ENCODE data around the gene SIX4.

DNA sequence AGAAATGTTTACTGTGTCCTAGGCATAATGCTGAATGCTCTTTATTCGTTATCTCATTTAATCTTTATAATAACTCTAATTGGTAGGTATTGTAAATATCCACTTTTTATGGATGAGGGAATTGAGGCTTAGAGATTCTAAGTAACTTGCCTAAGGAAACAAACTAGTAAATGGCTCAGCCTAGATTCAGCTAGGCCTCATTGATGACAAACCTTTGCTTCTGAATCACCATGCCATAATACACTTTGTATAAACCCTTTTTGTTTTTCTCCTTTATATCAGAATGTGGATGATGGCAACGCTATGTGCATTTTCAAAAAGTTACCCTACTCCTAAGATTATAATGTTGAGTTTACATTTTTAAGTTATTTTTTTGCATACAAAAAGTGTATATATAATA lies 44.5 kb upstream of the SIX4 start:
- TF ChIP-seq, protein P1, sequence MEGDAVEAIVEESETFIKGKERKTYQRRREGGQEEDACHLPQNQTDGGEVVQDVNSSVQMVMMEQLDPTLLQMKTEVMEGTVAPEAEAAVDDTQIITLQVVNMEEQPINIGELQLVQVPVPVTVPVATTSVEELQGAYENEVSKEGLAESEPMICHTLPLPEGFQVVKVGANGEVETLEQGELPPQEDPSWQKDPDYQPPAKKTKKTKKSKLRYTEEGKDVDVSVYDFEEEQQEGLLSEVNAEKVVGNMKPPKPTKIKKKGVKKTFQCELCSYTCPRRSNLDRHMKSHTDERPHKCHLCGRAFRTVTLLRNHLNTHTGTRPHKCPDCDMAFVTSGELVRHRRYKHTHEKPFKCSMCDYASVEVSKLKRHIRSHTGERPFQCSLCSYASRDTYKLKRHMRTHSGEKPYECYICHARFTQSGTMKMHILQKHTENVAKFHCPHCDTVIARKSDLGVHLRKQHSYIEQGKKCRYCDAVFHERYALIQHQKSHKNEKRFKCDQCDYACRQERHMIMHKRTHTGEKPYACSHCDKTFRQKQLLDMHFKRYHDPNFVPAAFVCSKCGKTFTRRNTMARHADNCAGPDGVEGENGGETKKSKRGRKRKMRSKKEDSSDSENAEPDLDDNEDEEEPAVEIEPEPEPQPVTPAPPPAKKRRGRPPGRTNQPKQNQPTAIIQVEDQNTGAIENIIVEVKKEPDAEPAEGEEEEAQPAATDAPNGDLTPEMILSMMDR (IDR thresholded peaks at IDR 0.05), result no peak
- TF ChIP-seq POLR2AphosphoS5 (IDR thresholded peaks at IDR 0.05), result no peak
